H54 (cell line): ENCODE results near the gene TFF1.
"Not testable (repeated sequence)": the region's sequence is repeated elsewhere in the genome, so short reads cannot be mapped to it uniquely, and the experiment has no call there.

Source experiments
- DNase-seq: peaks from one replicate; pipeline ENCODE4 v3.0.0; 2011; ENCODE audit warnings: low spot score, mixed read lengths; ENCODE audit not compliant: insufficient read length
- FAIRE-seq: peaks from 3 replicates; lab custom pipeline; 2011; peaks lifted over from hg19 to GRCh38; lab: Jason Lieb, UNC
- POLR2A ChIP-seq: IDR thresholded peaks from 2 replicates; pipeline ENCODE4 v1.6.1; 2011; ENCODE audit warnings: low read depth, mild to moderate bottlenecking, low read length

Gene TFF1

GRCh38 chr21:42366292-42367010, at the start of gene TFF1:
TSS of gene TFF1 (minus strand) at chr21:42366535. CDS start at chr21:42366495, 40 bp downstream.
- no peak for TF ChIP-seq POLR2A
- FAIRE-seq, result no peak
- DNase-seq, result peak; percentile 61

GRCh38 chr21:42414928-42415769, 48.8 kb upstream of the TFF1 start:
- FAIRE-seq (no peak), DNase-seq (peak; percentile 68)
- no peak for TF ChIP-seq POLR2A

GRCh38 chr21:42414553-42414927, 48.2 kb upstream of the TFF1 start:
- no peak for TF ChIP-seq POLR2A
- DNase-seq (no peak), FAIRE-seq (no peak)

- TF ChIP-seq POLR2A, result no peak
- FAIRE-seq, result no peak
- no peak for DNase-seq
These were observed 47.7 kb upstream of the TFF1 start for GRCh38 chr21:42414066-42414465.

GRCh38 chr21:42413500-42413899, 47.2 kb upstream of the TFF1 start:
- FAIRE-seq, result no peak
- TF ChIP-seq POLR2A, result no peak
- no peak for DNase-seq

GRCh38 chr21:42413093-42413492, 46.8 kb upstream of the TFF1 start:
- FAIRE-seq, result no peak
- no peak for DNase-seq
- TF ChIP-seq POLR2A, result no peak

- TF ChIP-seq POLR2A, result no peak
- FAIRE-seq (no peak), DNase-seq (no peak)
These were observed 46.2 kb upstream of the TFF1 start for GRCh38 chr21:42412636-42412933.

- no peak for TF ChIP-seq POLR2A
- FAIRE-seq, result no peak
- DNase-seq, result no peak
These were observed 45.7 kb upstream of the TFF1 start for GRCh38 chr21:42411891-42412635.

GRCh38 chr21:42411197-42411869, 45.0 kb upstream of the TFF1 start:
- no peak for TF ChIP-seq POLR2A
- FAIRE-seq (no peak), DNase-seq (no peak)

- FAIRE-seq (no peak), DNase-seq (no peak)
- TF ChIP-seq POLR2A, result no peak
These were observed 43.0 kb upstream of the TFF1 start for GRCh38 chr21:42409366-42409765.

- not testable (repeated sequence) for FAIRE-seq
These were observed 42.4 kb upstream of the TFF1 start for GRCh38 chr21:42408718-42409117.

GRCh38 chr21:42407476-42407875, 41.1 kb upstream of the TFF1 start:
- DNase-seq (no peak), FAIRE-seq (no peak)
- no peak for TF ChIP-seq POLR2A

More at GRCh38 chr21:42408718-42409117, 42.4 kb upstream of the TFF1 start:
- DNase-seq, result not testable (repeated sequence)

- FAIRE-seq (no peak), DNase-seq (no peak)
- no peak for TF ChIP-seq POLR2A
These were observed 40.5 kb upstream of the TFF1 start for GRCh38 chr21:42406866-42407265.
